HepG2 (cell line): ENCODE measurements around the gene OPALIN. TPM values are rescaled to one million over a fixed set of nuclear protein-coding genes. Genes with fewer than 3 reads are reported as not detected.

Source experiments
- ATAC-seq: fragments of 200-7000 bp; cut with Tn5 transposase; 3 replicates; pipeline ENCODE4 v1.9.1; 2020; ENCODE audit warnings: mild to moderate bottlenecking, moderate library complexity
- BruUV-seq: library from RNA; stranded (reverse); fragments of 400-500 nt; replicated peaks from 2 replicates; lab custom pipeline; 2021; lab: Mats Ljungman, UMichigan
- CTCF ChIA-PET: fragments of 300-600 bp; formaldehyde crosslinking; extraction: SDS; loops from one replicate; lab custom pipeline; 2021; ENCODE audit warnings: low total read pairs, inconsistent platforms, low intra/inter-chr PET ratio; lab: Yijun Ruan, JAX
- POLR2A ChIA-PET: fragments of 350-600 bp; sonication (Branson Sonifier 250); formaldehyde crosslinking; loops from one replicate; lab custom pipeline; 2020; ENCODE audit warnings: antibody characterized with exemption, inconsistent platforms; lab: Yijun Ruan, JAX
- DNase-seq: peaks from one replicate; pipeline ENCODE4 v3.0.0-alpha.2; 2015; ENCODE audit warnings: low spot score
- FAIRE-seq: peaks from 3 replicates; lab custom pipeline; 2011; peaks lifted over from hg19 to GRCh38; lab: Jason Lieb, UNC
- H2AFZ ChIP-seq: one replicate; pipeline ENCODE4 v1.6.1; 2011; ENCODE audit warnings: low read length, inconsistent platforms
- H3K27ac ChIP-seq: fragments of 300-600 bp; 3 replicates; pipeline ENCODE4 v1.8.0; 2011; ENCODE audit warnings: mixed run types, mild to moderate bottlenecking, mixed read lengths, low read length, inconsistent platforms; ENCODE audit not compliant: insufficient read depth; ENCODE audit errors: extremely low read length
- H3K27me3 ChIP-seq, 2 experiments: fragments of 200-600 bp in 1 of 2; 2 replicates in 1 of 2; 3 replicates in 1 of 2; pipeline versions ENCODE4 v1.6.0 to v1.8.0; 2011; ENCODE audit warnings: low read length in 2 of 2, mild to moderate bottlenecking in 2 of 2, moderate library complexity in 2 of 2, inconsistent platforms in 1 of 2; ENCODE audit not compliant: insufficient read depth in 2 of 2, control insufficient read depth in 1 of 2
- H3K36me3 ChIP-seq, 2 experiments: fragments of 200-600 bp in 1 of 2; replicated peaks in 1 of 2; 2 replicates in 1 of 2; 3 replicates in 1 of 2; pipeline versions ENCODE4 v1.5.1 to v1.8.0; 2011; ENCODE audit warnings: low read length in 2 of 2, inconsistent platforms in 1 of 2; ENCODE audit not compliant: insufficient read depth in 2 of 2, control insufficient read depth in 1 of 2
- H3K4me1 ChIP-seq: 2 replicates; pipeline ENCODE4 v1.5.1; 2012; ENCODE audit warnings: low read length, inconsistent platforms; ENCODE audit not compliant: insufficient read depth
- H3K4me2 ChIP-seq: 2 replicates; pipeline ENCODE4 v1.6.0; 2011; ENCODE audit warnings: low read depth, low read length, inconsistent platforms
- H3K4me3 ChIP-seq, 3 experiments: fragments of 200-600 bp in 1 of 3; sonication (generic), shearing (Covaris generic) in 1 of 3; replicated peaks in 1 of 3; 2 replicates each; pipeline ENCODE4 v1.5.1; 2011 to 2016; ENCODE audit warnings: low read length in 3 of 3, inconsistent platforms in 2 of 3, low read depth in 2 of 3, mild to moderate bottlenecking in 2 of 3, control low read depth in 1 of 3, mixed read lengths in 1 of 3; ENCODE audit not compliant: insufficient read depth in 1 of 3
- H3K79me2 ChIP-seq: one replicate; pipeline ENCODE4 v1.6.1; 2011; ENCODE audit warnings: low read length, inconsistent platforms; ENCODE audit not compliant: insufficient read depth
- H3K9ac ChIP-seq: 2 replicates; pipeline ENCODE4 v1.6.0; 2011; ENCODE audit warnings: mild to moderate bottlenecking, low read depth, low read length, inconsistent platforms; ENCODE audit not compliant: insufficient read depth
- H3K9me3 ChIP-seq: 2 replicates; pipeline ENCODE4 v1.5.1; 2012; ENCODE audit warnings: mild to moderate bottlenecking, low read length
- H4K20me1 ChIP-seq: 2 replicates; pipeline ENCODE4 v1.6.0; 2011; ENCODE audit warnings: inconsistent platforms, mild to moderate bottlenecking, low read length, moderate library complexity; ENCODE audit not compliant: insufficient read depth
- AHR ChIP-seq: IDR thresholded peaks from 2 replicates; pipeline ENCODE4 v1.6.1; 2018; ENCODE audit warnings: missing genetic modification reagents, missing compliant biosample characterization
- CREM ChIP-seq, 2 experiments: sonication (generic) in 1 of 2; formaldehyde crosslinking in 1 of 2; IDR thresholded peaks; 2 replicates each; pipeline versions ENCODE4 v1.4.0 to v1.6.1; 2016 to 2020; ENCODE audit warnings: antibody characterized with exemption in 1 of 2, mild to moderate bottlenecking in 1 of 2, missing genetic modification reagents in 1 of 2
- CTCF ChIP-seq: sonication (generic); formaldehyde crosslinking; IDR thresholded peaks from 2 replicates; pipeline ENCODE4 v1.5.0; 2020; ENCODE audit warnings: mild to moderate bottlenecking, missing genetic modification reagents, moderate library complexity
- GTF3A ChIP-seq: sonication (generic); formaldehyde crosslinking; conservative IDR thresholded peaks from 2 replicates; pipeline ENCODE4 v1.4.0; 2020; ENCODE audit warnings: mild to moderate bottlenecking, missing genetic modification reagents
- GZF1 ChIP-seq: sonication (generic); formaldehyde crosslinking; IDR thresholded peaks from 2 replicates; pipeline ENCODE4 v1.5.1; 2020; ENCODE audit warnings: mild to moderate bottlenecking, missing genetic modification reagents
- HES4 ChIP-seq: sonication (generic); formaldehyde crosslinking; IDR thresholded peaks from 2 replicates; pipeline ENCODE4 v1.9.0; 2021; ENCODE audit warnings: mild to moderate bottlenecking, missing genetic modification reagents, borderline replicate concordance
- HOXA7 ChIP-seq: sonication (generic); formaldehyde crosslinking; IDR thresholded peaks from 2 replicates; pipeline ENCODE4 v1.8.1; 2022; ENCODE audit warnings: mild to moderate bottlenecking, missing genetic modification reagents, moderate library complexity
- LCORL ChIP-seq, 2 experiments: fragments of 450-650 bp in 1 of 2; sonication (generic) in 1 of 2; formaldehyde crosslinking in 1 of 2; IDR thresholded peaks; 2 replicates each; pipeline versions ENCODE4 v1.5.0 to v1.6.1; 2017 to 2020; ENCODE audit warnings: antibody characterized with exemption in 1 of 2, missing genetic modification reagents in 1 of 2
- SMC3 ChIP-seq: IDR thresholded peaks from 2 replicates; pipeline ENCODE4 v1.6.1; 2011; ENCODE audit warnings: low read length, improper control_type of control experiment
- SRSF4 ChIP-seq: fragments of 200-400 bp; formaldehyde crosslinking; IDR thresholded peaks from one replicate; pipeline ENCODE4 v1.6.1; 2018; ENCODE audit warnings: mild to moderate bottlenecking, low read depth, low read length, moderate library complexity; ENCODE audit not compliant: poor library complexity, severe bottlenecking
- STAG1 ChIP-seq: sonication (generic); formaldehyde crosslinking; IDR thresholded peaks from 2 replicates; pipeline ENCODE4 v1.4.0; 2020; ENCODE audit warnings: missing genetic modification reagents
- TCF7L2 ChIP-seq: IDR thresholded peaks from 2 replicates; pipeline ENCODE4 v1.6.1; 2011; ENCODE audit warnings: mild to moderate bottlenecking, low read depth, low read length, moderate library complexity
- ZNF180 ChIP-seq: sonication (generic); formaldehyde crosslinking; IDR thresholded peaks from 2 replicates; pipeline ENCODE4 v1.4.0; 2020; ENCODE audit warnings: low read depth, missing genetic modification reagents, borderline replicate concordance
- ZNF276 ChIP-seq: sonication (generic); formaldehyde crosslinking; IDR thresholded peaks from 2 replicates; pipeline ENCODE4 v1.4.0; 2020; ENCODE audit warnings: mild to moderate bottlenecking, low read depth, missing genetic modification reagents
- ZSCAN12 ChIP-seq: sonication (generic); formaldehyde crosslinking; IDR thresholded peaks from 2 replicates; pipeline ENCODE4 v1.9.0; 2021; ENCODE audit warnings: mild to moderate bottlenecking, missing genetic modification reagents
- ZSCAN21 ChIP-seq: sonication (generic); formaldehyde crosslinking; IDR thresholded peaks from 2 replicates; pipeline ENCODE4 v1.8.0; 2022; ENCODE audit warnings: mild to moderate bottlenecking, missing genetic modification reagents, moderate library complexity, borderline replicate concordance
- WGBS: methylation state at CpG from one replicate; pipeline ENCODE4 v1.1.6; 2017; ENCODE audit warnings: low lambda C conversion rate; 5-methylcytosine and 5-hydroxymethylcytosine counted together
- in situ Hi-C: cut with HindIII; loops from 2 replicates; pipeline ENCODE4 v1.10.0; 2017; ENCODE audit warnings: low pct_unique_long_range_greater_than_20kb; ENCODE audit not compliant: extremely low pct_ligation_motif_present
- intact Hi-C: fragments of 100-400 bp; cut with micrococcal nuclease; formaldehyde crosslinking; loops from one replicate; pipeline ENCODE4 v1.10.0; 2022; ENCODE audit not compliant: unreplicated experiment
- polyA plus RNA-seq, 8 experiments: library from polyadenylated mRNA; depleted of rRNA in 3 of 8; stranded (reverse) in 7 of 8; unstranded in 1 of 8; fragments of >200 nt; fragmentation: Illumina TruSeq in 4 of 8; extraction: Trizol in 4 of 8; gene quantifications; 2 replicates each; pipeline versions ENCODE4 v1.2.1 to v1.2.3, GENCODE V29; 2011 to 2016; ENCODE audit warnings: low read depth in 4 of 8, missing spikeins in 1 of 8, mixed read lengths in 1 of 8; ENCODE audit not compliant: insufficient read depth in 1 of 8
- total RNA-seq, 5 experiments: library from RNA; depleted of rRNA; stranded (reverse); fragments of >200 nt; fragmentation: Illumina TruSeq; extraction: Trizol; gene quantifications; 2 replicates each; pipeline ENCODE4 v1.2.3, GENCODE V29; 2016; ENCODE audit warnings: low read depth in 1 of 5
- TF ChIP-seq, protein P1 (sequence below): sonication (generic); formaldehyde crosslinking; IDR thresholded peaks from 2 replicates; pipeline ENCODE4 v1.9.0; 2022; ENCODE audit warnings: missing genetic modification reagents, mild to moderate bottlenecking, borderline replicate concordance

The OPALIN gene
- total and polyA plus RNA-seq, 2 of the 13 experiments (the other 11 are each of a cell fraction or from before 2014, with no cell fraction given) = not detected

DNA sequence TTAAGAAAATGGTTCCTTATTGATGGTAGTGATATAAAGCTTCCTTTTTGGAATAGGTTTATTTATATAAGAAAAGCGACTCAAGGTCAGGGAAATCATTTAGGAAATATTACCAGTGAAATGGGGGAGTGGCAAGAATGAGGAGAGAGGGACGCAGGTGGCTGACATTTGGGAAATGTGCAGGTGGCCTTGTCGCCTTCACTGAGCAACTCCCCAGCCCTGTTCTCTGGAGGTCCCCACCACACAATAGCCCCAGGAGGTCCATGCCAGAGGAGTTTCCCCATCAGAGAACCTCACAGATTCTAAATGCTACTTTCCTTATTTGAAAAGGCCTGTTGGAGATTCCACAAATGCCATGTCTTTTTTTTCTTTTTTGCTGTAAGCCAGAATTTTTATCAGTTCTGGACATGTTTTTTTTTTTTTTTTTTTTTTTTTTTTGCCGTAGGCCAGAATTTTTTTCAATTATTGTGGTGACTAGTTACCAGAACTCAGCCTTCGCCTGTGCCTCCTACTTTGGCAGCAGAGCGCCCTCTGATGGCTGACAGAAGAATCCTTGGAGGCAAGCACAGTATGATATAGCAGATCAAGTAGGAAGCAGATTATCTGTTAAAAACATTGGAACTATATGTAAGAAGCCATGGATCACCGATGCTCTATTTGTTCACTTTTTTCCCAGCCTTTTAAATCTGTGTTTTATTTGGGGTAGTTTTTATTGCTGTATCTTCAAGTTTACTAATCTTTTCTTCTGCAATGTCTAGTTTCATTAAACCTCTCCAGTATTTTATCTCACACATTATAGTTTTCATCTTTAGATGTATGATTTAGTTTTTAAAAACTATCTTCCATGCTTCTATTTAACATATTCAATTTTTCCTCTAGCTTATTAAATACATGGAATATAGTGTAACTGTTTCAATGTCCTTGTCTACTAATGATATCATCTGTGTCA lies 18.6 kb downstream of the OPALIN start:
- Histone ChIP-seq H3K9ac (no peak overlapping the region), H3K4me3 (no peak overlapping the region), H3K4me1 (no peaks in the 10 kb centered on the region), H4K20me1 (no peaks in the 10 kb centered on the region), H3K27me3 (0 out of 5 replicates have a peak, but pooled peaks cover 0 to 7% of the 10 kb centered on the region in 2 experiments), H3K36me3 (no peaks in the 10 kb centered on the region), H3K27ac (no peak overlapping the region), H3K9me3 (no peaks in the 10 kb centered on the region), H2AFZ (no peak overlapping the region), H3K4me2 (no peak overlapping the region), H3K79me2 (no peaks in the 10 kb centered on the region)
- BruUV-seq = no TSS peak
- peak; percentile 82 for ATAC-seq
- in situ Hi-C loops (loop anchor here (5.0 kb wide), 1 partner anchor 323 kb away; no protein-coding TSS in a partner anchor), intact Hi-C loops (no loop called here)
- CTCF ChIA-PET = interaction anchor here (1.5 kb wide), 1 partner anchor 323 kb away, joined by 6 read pairs; no protein-coding TSS in a partner anchor
- peak; percentile 34 for FAIRE-seq
- WGBS = 23% methylated on average over 7 of the region's 7 CpGs
- DNase-seq = peak; percentile 47
- POLR2A ChIA-PET = interaction anchor here (0.7 kb wide), 1 partner anchor 13 kb away, joined by 3 read pairs; no protein-coding TSS in a partner anchor
- TF ChIP-seq GTF3A (CRISPR knock-in tag) (no peak), ZSCAN12 (no peak), HOXA7 (CRISPR knock-in tag) (no peak), SRSF4 (no peak), AHR (CRISPR knock-in tag) (no peak), SMC3 (peak; percentile 39; the same call in 1 of the 2 replicates), CREM (IDR thresholded peaks at IDR 0.05) (no peak), CREM (CRISPR knock-in tag; IDR thresholded peaks at IDR 0.05) (no peak), STAG1 (CRISPR knock-in tag) (peak; percentile 64), ZNF276 (CRISPR knock-in tag) (no peak), HES4 (CRISPR knock-in tag) (no peak), ZSCAN21 (CRISPR knock-in tag) (no peak), ZNF180 (CRISPR knock-in tag) (no peak), LCORL (IDR thresholded peaks at IDR 0.05) (no peak), LCORL (CRISPR knock-in tag; IDR thresholded peaks at IDR 0.05) (no peak), TCF7L2 (no peak), GZF1 (CRISPR knock-in tag) (no peak), CTCF (CRISPR knock-in tag) (peak; percentile 70)
- TF ChIP-seq, protein P1, sequence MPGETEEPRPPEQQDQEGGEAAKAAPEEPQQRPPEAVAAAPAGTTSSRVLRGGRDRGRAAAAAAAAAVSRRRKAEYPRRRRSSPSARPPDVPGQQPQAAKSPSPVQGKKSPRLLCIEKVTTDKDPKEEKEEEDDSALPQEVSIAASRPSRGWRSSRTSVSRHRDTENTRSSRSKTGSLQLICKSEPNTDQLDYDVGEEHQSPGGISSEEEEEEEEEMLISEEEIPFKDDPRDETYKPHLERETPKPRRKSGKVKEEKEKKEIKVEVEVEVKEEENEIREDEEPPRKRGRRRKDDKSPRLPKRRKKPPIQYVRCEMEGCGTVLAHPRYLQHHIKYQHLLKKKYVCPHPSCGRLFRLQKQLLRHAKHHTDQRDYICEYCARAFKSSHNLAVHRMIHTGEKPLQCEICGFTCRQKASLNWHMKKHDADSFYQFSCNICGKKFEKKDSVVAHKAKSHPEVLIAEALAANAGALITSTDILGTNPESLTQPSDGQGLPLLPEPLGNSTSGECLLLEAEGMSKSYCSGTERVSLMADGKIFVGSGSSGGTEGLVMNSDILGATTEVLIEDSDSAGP (CRISPR knock-in tag) = no peak
